PC-3 (cell line): Measurements from ENCODE around the gene CPEB2. TPM values are rescaled to one million over a fixed set of nuclear protein-coding genes. Genes with fewer than 3 reads are reported as not detected.
A peak's percentile ranks its signal among the peaks of the same experiment; 100 is the strongest.
"Not testable (repeated sequence)": the region's sequence is repeated elsewhere in the genome, so short reads cannot be mapped to it uniquely, and the experiment has no call there.

ENCODE experiments used
- ATAC-seq: fragments of 200-7000 bp; cut with Tn5 transposase; 2 replicates; pipeline ENCODE4 v1.9.1; 2020; ENCODE audit warnings: mild to moderate bottlenecking, moderate library complexity
- BruUV-seq: library from RNA; stranded (reverse); fragments of 400-500 nt; replicated peaks from 2 replicates; lab custom pipeline; 2021; lab: Mats Ljungman, UMichigan
- CTCF ChIA-PET: fragments of 300-600 bp; sonication (Branson Sonifier 250); formaldehyde crosslinking; loops from one replicate; lab custom pipeline; 2022; ENCODE audit warnings: antibody characterized with exemption; lab: Charles Lee
- POLR2A ChIA-PET: fragments of 300-600 bp; sonication (Branson Sonifier 250); formaldehyde crosslinking; loops from one replicate; lab custom pipeline; 2022; ENCODE audit warnings: antibody characterized with exemption; ENCODE audit not compliant: unreplicated experiment; lab: Charles Lee
- DNase-seq: peaks from one replicate; pipeline ENCODE4 v3.0.0-alpha.2; 2015
- H2AFZ ChIP-seq: fragments of 300-600 bp; sonication (generic); 2 replicates; pipeline ENCODE4 v1.6.0; 2016; ENCODE audit warnings: antibody characterized with exemption, low read length
- H3F3A ChIP-seq: fragments of 300-600 bp; sonication (generic); one replicate; pipeline ENCODE4 v1.6.0; 2017; ENCODE audit warnings: antibody characterized with exemption, low read length, control low read depth, mild to moderate bottlenecking; ENCODE audit not compliant: unreplicated experiment
- H3K27ac ChIP-seq: fragments of 300-600 bp; sonication (generic); 2 replicates; pipeline ENCODE4 v1.5.1; 2016; ENCODE audit warnings: mild to moderate bottlenecking, low read length
- H3K27me3 ChIP-seq: fragments of 300-600 bp; sonication (generic); 2 replicates; pipeline ENCODE4 v1.6.1; 2016; ENCODE audit warnings: low read length, mixed read lengths
- H3K36me3 ChIP-seq: fragments of 300-600 bp; sonication (generic); 2 replicates; pipeline ENCODE4 v1.6.1; 2016; ENCODE audit warnings: low read depth, mixed run types, low read length, mixed read lengths
- H3K4me1 ChIP-seq: fragments of 300-600 bp; sonication (generic); 2 replicates; pipeline ENCODE4 v1.5.1; 2016; ENCODE audit warnings: low read length; ENCODE audit not compliant: insufficient read depth
- H3K4me2 ChIP-seq: fragments of 300-600 bp; sonication (generic); 2 replicates; pipeline ENCODE4 v1.6.0; 2016; ENCODE audit warnings: low read length
- H3K4me3 ChIP-seq: fragments of 300-600 bp; sonication (generic); 2 replicates; pipeline ENCODE4 v1.5.1; 2016; ENCODE audit warnings: mild to moderate bottlenecking, low read length, mixed read lengths
- H3K79me2 ChIP-seq: fragments of 300-600 bp; sonication (generic); 2 replicates; pipeline ENCODE4 v1.6.1; 2017; ENCODE audit warnings: low read length, mixed read lengths
- H3K9ac ChIP-seq: fragments of 300-600 bp; sonication (generic); 2 replicates; pipeline ENCODE4 v1.6.0; 2016; ENCODE audit warnings: mild to moderate bottlenecking, low read length
- H3K9me2 ChIP-seq: fragments of 300-600 bp; sonication (generic); replicated peaks from 2 replicates; pipeline ENCODE4 v1.6.1; 2016; ENCODE audit warnings: mixed run types, low read length, mixed read lengths
- H3K9me3 ChIP-seq: fragments of 300-600 bp; sonication (generic); 2 replicates; pipeline ENCODE4 v1.6.1; 2016; ENCODE audit warnings: low read length, mixed read lengths
- H4K20me1 ChIP-seq: fragments of 300-600 bp; sonication (generic); 2 replicates; pipeline ENCODE4 v1.6.1; 2016; ENCODE audit warnings: low read length, mixed read lengths
- EZH2 ChIP-seq: fragments of 300-600 bp; sonication (generic); IDR thresholded peaks from one replicate; pipeline ENCODE4 v1.6.1; 2017; ENCODE audit warnings: antibody characterized with exemption, mild to moderate bottlenecking, low read length; ENCODE audit not compliant: unreplicated experiment
- EZH2phosphoT487 ChIP-seq: fragments of 300-600 bp; sonication (generic); IDR thresholded peaks from 2 replicates; pipeline ENCODE4 v1.6.1; 2018; ENCODE audit warnings: mild to moderate bottlenecking, antibody characterized with exemption, low read length, borderline replicate concordance
- intact Hi-C: fragments of 100-400 bp; cut with micrococcal nuclease; formaldehyde crosslinking; loops from 2 replicates; pipeline ENCODE4 v1.9.0; 2023
- total RNA-seq: library from RNA; depleted of rRNA; stranded (reverse); fragments of >200 nt; gene quantifications from 2 replicates; pipeline ENCODE4 v1.2.3, GENCODE V29; 2014
- TF ChIP-seq, protein P1 (sequence below): fragments of 300-600 bp; sonication (generic); conservative IDR thresholded peaks from 2 replicates; pipeline ENCODE4 v1.5.1; 2017; ENCODE audit warnings: antibody characterized with exemption, low read depth, mild to moderate bottlenecking, low read length

Gene CPEB2
- total RNA-seq, 1 experiment from 2014 or later: 1.8 TPM

DNA sequence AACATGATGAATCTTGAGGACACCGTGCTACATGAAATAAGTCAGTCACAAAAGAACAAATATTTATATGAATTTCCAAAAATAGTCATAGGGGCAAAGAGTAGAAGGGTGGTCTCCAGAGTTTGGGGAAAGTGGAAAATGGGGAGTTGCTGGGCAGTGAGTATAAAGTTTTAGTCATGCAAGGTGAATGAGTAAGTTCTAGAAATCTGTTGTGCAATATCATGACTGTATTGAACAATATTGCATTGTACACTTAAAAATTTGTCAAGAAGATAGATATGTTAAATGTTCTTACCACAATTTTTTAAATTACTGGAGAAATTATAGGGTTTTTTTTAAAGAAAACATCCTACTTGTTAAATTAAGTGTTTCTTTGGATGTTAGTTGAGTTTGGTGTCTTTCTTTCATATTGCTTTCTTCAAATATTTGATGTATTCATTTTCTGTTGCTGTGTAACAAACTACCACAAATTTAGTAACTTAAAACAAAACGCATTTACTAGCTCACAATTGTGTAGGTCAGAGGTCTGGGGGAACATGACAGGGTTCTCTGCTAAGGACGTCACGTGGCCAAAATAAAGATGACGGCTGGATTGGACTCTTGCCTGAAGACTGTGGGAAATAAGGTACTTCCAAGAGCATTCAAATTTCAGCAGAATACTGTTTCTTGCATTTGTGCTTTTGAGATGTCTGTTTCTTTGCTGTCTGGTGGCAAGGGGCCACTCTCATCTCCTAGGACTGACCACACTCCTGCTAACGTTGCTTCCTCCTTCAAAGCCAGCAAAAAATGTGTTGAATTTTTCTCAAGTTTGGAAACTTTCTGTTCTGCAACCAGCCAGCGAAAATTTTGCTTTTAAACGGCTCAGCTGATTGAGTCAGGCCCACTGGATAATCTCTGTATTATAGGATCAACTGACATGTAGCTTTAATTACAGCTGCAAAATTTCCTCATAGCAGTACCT is 76.7 kb downstream of the CPEB2 start:
- H3K27me3 ChIP-seq: no peaks in the 10 kb centered on the region
- H4K20me1 ChIP-seq: no peaks in the 10 kb centered on the region
- no peaks in the 10 kb centered on the region for H3F3A ChIP-seq
- H3K27ac ChIP-seq: no peak overlapping the region
- no peaks in the 10 kb centered on the region for H3K4me1 ChIP-seq
- H3K9ac ChIP-seq: no peak overlapping the region
- no TSS peak for BruUV-seq
- H3K36me3 ChIP-seq: no peaks in the 10 kb centered on the region
- H3K9me3 ChIP-seq: no peaks in the 10 kb centered on the region
- DNase-seq: peak; percentile 27
- intact Hi-C loops: no loop called here
- no peak for ATAC-seq
- ChIA-PET CTCF (no interaction called here), POLR2A (no interaction called here)
- no peak overlapping the region for H3K4me3 ChIP-seq
- no peaks in the 10 kb centered on the region for H3K9me2 ChIP-seq
- H2AFZ ChIP-seq: no peak overlapping the region
- H3K4me2 ChIP-seq: no peak overlapping the region
- TF ChIP-seq, protein P1, sequence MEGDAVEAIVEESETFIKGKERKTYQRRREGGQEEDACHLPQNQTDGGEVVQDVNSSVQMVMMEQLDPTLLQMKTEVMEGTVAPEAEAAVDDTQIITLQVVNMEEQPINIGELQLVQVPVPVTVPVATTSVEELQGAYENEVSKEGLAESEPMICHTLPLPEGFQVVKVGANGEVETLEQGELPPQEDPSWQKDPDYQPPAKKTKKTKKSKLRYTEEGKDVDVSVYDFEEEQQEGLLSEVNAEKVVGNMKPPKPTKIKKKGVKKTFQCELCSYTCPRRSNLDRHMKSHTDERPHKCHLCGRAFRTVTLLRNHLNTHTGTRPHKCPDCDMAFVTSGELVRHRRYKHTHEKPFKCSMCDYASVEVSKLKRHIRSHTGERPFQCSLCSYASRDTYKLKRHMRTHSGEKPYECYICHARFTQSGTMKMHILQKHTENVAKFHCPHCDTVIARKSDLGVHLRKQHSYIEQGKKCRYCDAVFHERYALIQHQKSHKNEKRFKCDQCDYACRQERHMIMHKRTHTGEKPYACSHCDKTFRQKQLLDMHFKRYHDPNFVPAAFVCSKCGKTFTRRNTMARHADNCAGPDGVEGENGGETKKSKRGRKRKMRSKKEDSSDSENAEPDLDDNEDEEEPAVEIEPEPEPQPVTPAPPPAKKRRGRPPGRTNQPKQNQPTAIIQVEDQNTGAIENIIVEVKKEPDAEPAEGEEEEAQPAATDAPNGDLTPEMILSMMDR: no peak
- TF ChIP-seq EZH2 (no peak), EZH2phosphoT487 (no peak)
- no peaks in the 10 kb centered on the region for H3K79me2 ChIP-seq

DNA sequence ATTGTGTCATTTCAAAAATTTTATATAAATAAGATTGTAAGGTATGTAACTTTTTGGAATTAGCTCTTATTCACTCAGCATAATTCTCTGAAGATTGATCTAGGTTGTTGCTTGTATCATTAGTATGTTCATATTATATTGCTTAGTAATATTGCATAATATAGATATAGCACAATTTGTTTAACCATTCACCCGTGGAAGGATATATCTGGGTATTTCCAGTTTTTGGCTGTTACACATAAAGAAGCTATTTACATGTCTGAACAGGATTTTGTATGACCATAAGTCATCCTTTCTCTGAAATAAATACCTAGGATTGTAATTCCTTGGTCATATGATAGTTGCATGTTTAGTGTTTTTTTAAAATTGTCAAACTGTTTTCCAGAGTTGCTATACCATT is 82.5 kb downstream of the CPEB2 start:
- ChIA-PET POLR2A (no interaction called here), CTCF (no interaction called here)
- no peaks in the 10 kb centered on the region for H3K79me2 ChIP-seq
- H3K9ac ChIP-seq: no peak overlapping the region
- H3K9me3 ChIP-seq: no peaks in the 10 kb centered on the region
- H2AFZ ChIP-seq: no peak overlapping the region
- H3K36me3 ChIP-seq: no peaks in the 10 kb centered on the region
- no peaks in the 10 kb centered on the region for H3F3A ChIP-seq
- no peaks in the 10 kb centered on the region for H3K9me2 ChIP-seq
- no peak for ATAC-seq
- DNase-seq: no peak
- H3K27me3 ChIP-seq: no peaks in the 10 kb centered on the region
- intact Hi-C loops: no loop called here
- TF ChIP-seq, protein P1: no peak
- TF ChIP-seq EZH2 (no peak), EZH2phosphoT487 (no peak)
- H3K4me3 ChIP-seq: no peak overlapping the region
- H4K20me1 ChIP-seq: no peaks in the 10 kb centered on the region
- no peak overlapping the region for H3K27ac ChIP-seq
- H3K4me2 ChIP-seq: no peak overlapping the region
- H3K4me1 ChIP-seq: no peaks in the 10 kb centered on the region
- BruUV-seq: no TSS peak

DNA sequence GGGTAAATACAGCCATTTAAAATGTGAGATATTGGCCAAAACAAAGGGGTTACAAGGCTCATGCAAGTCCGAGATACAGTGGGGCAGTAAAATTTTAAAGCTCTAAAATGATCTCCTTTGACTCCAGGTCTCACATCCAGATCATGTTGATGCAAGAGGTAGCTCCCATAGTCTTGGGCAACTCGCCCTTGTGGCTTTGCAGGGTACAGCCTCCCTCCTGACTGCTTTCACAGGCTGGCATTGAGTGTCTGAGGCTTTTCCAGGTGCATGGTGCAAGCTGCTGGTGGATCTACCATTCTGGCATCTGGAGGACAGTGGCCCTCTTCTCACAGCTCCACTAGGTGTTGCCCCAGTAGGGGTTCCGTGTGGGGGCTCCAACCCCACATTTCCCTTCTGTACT is 83.5 kb downstream of the CPEB2 start:
- H3K27ac ChIP-seq, H3K4me1 ChIP-seq, intact Hi-C loops, H3K36me3 ChIP-seq, CTCF ChIA-PET, H3K9me2 ChIP-seq, ATAC-seq, H3K9ac ChIP-seq, H3K9me3 ChIP-seq, H3K4me3 ChIP-seq, DNase-seq, H3K79me2 ChIP-seq, H3K27me3 ChIP-seq, POLR2A ChIA-PET, BruUV-seq, H3K4me2 ChIP-seq, H3F3A ChIP-seq, H2AFZ ChIP-seq, H4K20me1 ChIP-seq: not testable (repeated sequence)

DNA sequence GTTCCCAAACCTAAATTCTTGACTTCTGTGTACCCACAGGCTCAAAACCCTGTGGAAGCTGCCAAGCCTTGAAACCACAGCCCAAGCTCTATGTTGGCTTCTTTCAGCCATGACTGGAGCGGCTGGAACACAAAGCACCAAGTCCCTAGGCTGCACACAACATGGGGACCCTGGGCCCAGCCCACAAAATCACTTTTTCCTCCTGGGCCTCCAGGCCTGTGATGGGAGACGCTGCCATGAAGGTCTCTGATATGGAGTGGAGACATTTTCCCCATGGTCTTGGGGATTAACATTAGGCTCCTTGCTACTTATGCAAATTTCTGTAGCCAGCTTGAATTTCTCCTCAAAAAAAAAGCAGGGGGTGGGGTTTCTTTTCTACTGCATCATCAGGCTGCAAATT is 84.0 kb downstream of the CPEB2 start:
- H3K79me2 ChIP-seq, BruUV-seq, H3K36me3 ChIP-seq, intact Hi-C loops, CTCF ChIA-PET, POLR2A ChIA-PET, H3K27ac ChIP-seq, H2AFZ ChIP-seq, H3K4me2 ChIP-seq, H3K4me3 ChIP-seq, H3K9ac ChIP-seq, ATAC-seq, H3K4me1 ChIP-seq, DNase-seq, H3K9me3 ChIP-seq, H4K20me1 ChIP-seq, H3K9me2 ChIP-seq, H3F3A ChIP-seq, H3K27me3 ChIP-seq: not testable (repeated sequence)
